Measurements from ENCODE around the gene TMEM203.

TMEM203 gene

GRCh38 chr9:137163365-137163715, 42.1 kb downstream of the TMEM203 start:
- DNase-seq = no peak

- no peak for DNase-seq
These were observed 42.7 kb downstream of the TMEM203 start for GRCh38 chr9:137162505-137163364.

GRCh38 chr9:137161558-137162486, 43.6 kb downstream of the TMEM203 start:
- no peak for DNase-seq

GRCh38 chr9:137160716-137161557, 44.5 kb downstream of the TMEM203 start:
- no peak for DNase-seq

- DNase-seq = no peak
These were observed 45.4 kb downstream of the TMEM203 start for GRCh38 chr9:137160054-137160425.

- DNase-seq = no peak
These were observed 46.1 kb downstream of the TMEM203 start for GRCh38 chr9:137159105-137160053.

- DNase-seq = no peak
These were observed 46.8 kb downstream of the TMEM203 start for GRCh38 chr9:137158625-137159024.

- DNase-seq = no peak
These were observed 47.6 kb downstream of the TMEM203 start for GRCh38 chr9:137157618-137158415.

GRCh38 chr9:137156567-137157375, 48.7 kb downstream of the TMEM203 start:
- DNase-seq = peak; percentile 33
